Ramos (cell line): ENCODE data around the gene ABHD11.
"Not testable (repeated sequence)": the region's sequence is repeated elsewhere in the genome, so short reads cannot be mapped to it uniquely, and the experiment has no call there.

Experiments used
- in situ Hi-C: fragments of 300-500 bp; cut with MboI; formaldehyde crosslinking; loops from one replicate; pipeline ENCODE4 v1.14.3; 2022; ENCODE audit warnings: low sequenced_read_pairs; ENCODE audit not compliant: unreplicated experiment

Gene ABHD11, protein sequence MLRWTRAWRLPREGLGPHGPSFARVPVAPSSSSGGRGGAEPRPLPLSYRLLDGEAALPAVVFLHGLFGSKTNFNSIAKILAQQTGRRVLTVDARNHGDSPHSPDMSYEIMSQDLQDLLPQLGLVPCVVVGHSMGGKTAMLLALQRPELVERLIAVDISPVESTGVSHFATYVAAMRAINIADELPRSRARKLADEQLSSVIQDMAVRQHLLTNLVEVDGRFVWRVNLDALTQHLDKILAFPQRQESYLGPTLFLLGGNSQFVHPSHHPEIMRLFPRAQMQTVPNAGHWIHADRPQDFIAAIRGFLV

GRCh38 chr7:73738612-73739386, at the start of gene ABHD11:
Gene ABHD11 (minus strand): TSS chr7:73738802. CDS start chr7:73738770, 32 bp downstream.
- in situ Hi-C loops: no loop called here

GRCh38 chr7:73787786-73788048, 49.1 kb upstream of the ABHD11 start:
- in situ Hi-C loops: not testable (repeated sequence)

DNA sequence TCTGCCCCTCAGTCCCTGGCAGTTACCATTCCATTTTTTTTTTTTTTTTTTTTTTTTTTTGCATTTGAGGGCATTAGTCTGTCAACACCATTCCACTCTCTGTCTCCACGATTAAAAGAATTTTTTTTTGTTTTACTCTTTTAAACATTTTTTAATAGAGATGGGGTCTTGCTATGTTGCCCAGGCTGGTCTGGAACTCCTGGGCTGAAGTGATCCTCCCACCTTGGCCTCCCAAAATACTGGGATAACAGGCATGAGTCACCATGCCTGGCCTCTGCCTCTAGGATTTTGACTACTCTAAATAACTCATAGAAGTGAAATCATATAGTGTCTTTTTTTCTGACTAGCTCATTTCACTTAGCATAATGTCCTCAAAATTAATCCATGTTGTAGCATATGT, 48.0 kb upstream of the ABHD11 start:
- in situ Hi-C loops: no loop called here

DNA sequence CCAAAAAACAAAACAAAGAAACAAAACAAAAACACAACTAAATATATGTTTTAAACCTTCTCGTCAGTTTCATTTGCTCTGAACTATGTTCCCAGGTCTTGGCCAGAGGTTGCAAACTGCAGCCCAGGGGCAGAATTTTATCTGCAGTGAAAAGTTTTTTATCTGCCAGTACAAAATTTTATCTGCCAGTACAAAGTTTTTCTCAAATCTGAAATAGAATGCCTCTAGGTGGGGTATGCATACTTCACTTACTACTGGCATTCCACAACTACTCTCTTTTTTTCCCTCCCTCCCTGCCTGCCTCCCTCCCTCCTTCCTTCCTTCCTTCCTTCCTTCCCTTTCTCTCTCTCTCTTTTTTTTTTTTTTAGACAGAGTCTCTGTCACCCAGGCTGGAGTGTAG, 40.9 kb upstream of the ABHD11 start:
- in situ Hi-C loops: no loop called here

GRCh38 chr7:73778801-73779389, 40.3 kb upstream of the ABHD11 start:
- in situ Hi-C loops: no loop called here

- in situ Hi-C loops: no loop called here
Observed at GRCh38 chr7:73774923-73775322, 36.3 kb upstream of the ABHD11 start.

GRCh38 chr7:73773700-73774517, 35.3 kb upstream of the ABHD11 start:
- in situ Hi-C loops: no loop called here

- in situ Hi-C loops: no loop called here
Observed at GRCh38 chr7:73770860-73771670, 32.5 kb upstream of the ABHD11 start.

GRCh38 chr7:73770002-73770859, 31.6 kb upstream of the ABHD11 start, which contains the start of gene CLDN3:
Gene CLDN3 (minus strand): TSS chr7:73770270. CDS start chr7:73770049, 221 bp downstream.
- in situ Hi-C loops: no loop called here

DNA sequence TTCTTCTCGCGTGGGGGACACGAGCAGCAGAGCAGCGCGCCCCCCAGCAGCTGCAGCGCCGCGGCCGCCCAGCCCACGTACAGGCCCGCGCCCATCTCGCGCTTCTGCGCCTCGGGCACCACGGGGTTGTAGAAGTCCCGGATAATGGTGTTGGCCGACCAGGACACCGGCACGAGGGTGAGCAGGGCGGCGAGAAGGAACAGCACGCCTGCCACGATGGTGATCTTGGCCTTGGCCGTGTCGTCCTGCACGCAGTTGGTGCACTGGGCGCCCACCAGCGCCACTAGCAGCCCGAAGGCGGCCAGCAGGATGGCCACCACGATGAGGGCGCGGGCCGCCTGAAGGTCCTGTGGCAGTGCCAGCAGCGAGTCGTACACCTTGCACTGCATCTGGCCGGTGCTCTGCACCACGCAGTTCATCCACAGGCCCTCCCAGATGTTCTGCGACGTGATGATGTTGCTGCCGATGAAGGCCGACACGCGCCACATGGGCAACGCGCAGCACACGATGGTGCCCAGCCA, 30.9 kb upstream of the ABHD11 start:
- in situ Hi-C loops: no loop called here

DNA sequence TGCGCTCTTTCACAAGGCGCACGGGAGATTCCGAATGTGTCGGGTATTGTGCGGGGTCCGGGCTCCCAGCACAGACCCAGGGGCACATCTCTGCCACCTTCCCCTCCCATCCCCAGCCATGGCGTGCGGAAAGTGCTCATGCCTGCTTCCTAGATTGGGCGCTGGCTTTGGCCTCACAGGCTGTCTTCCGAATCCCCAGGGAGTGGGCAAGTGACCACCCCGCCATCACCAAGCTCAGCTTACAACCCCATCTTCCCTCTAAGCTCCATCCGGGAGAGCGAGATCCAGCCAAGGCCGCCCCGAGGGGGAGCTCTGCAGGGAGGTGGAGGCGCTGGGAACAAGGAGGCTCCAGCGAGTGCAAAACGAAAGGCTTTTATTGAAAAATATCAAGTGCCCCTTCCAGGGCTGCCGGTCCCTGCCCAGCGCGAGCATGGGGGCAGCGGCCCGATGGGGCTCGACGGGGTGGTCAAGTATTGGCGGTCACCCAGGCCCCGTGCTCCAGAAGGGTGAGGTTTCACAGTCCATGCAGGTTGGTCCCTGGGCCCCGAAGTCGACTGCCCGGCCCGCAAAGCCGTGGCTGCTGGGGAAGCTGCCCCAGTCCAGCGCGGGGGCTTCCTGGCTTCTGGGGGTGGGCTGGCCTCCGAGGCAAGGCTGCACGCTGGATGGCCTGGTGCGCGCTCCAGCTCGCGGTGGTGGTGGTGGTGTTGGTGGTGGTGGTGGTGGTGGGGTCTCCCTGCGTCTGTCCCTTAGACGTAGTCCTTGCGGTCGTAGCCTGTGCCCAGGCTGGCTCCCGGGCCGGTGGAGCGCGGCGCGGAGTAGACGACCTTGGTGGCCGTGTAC, 30.3 kb upstream of the ABHD11 start:
- in situ Hi-C loops: no loop called here

DNA sequence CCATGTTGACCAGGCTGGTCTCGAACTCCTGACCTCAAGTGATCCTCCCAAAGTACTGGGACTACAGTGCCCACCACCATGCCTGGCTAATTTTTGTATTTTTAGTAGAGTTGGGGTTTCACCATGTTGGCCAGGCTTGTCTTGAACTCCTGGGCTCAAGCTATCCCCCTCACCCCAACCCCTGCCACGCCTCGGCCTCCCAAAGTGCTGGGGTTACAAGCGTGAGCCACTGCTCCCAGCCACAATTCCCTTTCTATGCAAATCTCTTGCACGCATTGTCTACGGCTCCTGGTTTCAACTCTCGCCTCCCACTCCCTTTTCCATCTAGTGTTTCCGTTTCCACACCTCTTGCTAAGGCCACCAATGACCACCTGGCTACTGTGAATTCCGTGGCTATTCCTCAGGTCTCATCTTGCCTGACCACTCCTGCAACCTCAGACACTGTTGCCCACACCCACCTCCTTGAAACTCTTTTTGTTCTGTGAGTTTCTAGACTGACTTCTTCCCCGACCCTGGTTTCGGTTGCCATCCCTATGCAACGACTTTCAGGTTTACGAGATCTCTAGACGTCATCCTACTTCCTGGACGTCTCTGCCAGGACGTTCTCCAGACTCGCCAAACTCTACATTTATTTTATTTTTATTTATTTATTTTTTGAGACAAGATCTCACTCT, 28.1 kb upstream of the ABHD11 start:
- in situ Hi-C loops: no loop called here

GRCh38 chr7:73762659-73762999, 24.0 kb upstream of the ABHD11 start:
- in situ Hi-C loops: no loop called here

- in situ Hi-C loops: no loop called here
Observed at GRCh38 chr7:73761854-73762658, 23.5 kb upstream of the ABHD11 start.

GRCh38 chr7:73758581-73759138, 20.1 kb upstream of the ABHD11 start:
- in situ Hi-C loops: no loop called here
